IPS DF 4.7 (cell line): ENCODE results near the gene NR3C1.

ENCODE experiments used
- DNase-seq: peaks from one replicate; pipeline ENCODE4 v3.0.0-alpha.2; 2013; ENCODE audit warnings: low spot score; ENCODE audit errors: extremely low read depth

NR3C1 gene

DNA sequence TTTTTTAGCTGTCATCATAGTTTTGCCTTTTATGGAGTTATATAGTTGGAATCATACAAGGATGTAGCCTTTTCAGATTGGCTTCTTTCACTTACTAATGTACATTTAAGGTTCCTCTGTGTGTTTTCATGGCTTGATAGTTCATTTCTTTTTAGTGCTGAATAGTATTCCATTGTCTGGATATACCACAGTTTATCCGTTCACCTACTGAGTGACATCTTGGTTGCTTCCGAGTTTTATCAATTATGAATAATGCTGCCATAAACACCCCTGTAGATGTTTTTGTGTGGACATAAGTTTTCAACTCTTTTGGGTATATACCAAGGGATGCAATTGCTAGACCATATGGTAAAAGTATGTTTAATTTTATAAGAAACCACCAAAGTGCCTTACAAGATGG lies 136.3 kb downstream of the NR3C1 start:
- DNase-seq = no peak

DNA sequence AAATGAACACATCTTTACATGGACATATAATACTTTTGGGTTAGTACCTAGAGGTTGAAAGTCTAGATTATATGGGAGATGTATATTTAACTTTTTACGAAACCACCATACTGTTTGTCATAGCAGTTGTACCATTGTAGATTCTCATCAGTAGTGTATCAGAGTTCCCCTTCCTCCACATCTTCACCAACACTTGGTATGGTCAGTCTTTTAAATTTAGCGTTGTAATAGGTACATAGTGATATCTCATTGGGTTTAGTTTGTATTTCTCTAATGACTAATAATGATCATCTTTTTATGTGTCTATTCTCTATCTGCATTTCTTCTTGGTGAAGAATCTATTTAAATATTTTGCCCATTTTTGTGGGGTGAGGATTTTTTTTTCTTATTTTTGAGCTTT lies 137.5 kb downstream of the NR3C1 start:
- no peak for DNase-seq

DNA sequence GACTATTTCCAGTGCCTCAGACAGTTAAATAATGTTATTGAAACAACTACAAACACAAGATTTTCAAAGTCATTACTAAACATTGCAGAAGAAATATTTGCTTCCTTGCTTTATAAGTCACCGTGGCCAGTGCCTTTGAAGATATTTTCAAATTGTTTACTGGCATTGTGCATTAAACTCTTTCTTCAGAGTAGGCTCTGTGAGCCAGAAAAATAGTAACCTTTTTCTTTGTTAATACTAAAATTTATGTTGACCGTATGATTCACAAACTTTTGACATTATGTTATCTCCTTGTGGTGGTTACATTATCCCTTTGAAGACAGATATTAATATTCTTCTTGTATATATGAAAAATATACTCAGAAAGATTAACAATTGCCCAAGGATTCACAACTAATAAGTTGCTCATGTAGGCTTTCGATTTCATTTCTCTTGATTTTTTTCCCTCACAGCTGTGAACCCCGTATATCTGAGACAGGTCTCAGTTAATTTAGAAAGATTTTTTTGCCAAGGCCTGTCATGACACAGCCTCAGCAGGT lies 140.1 kb downstream of the NR3C1 start:
- DNase-seq = no peak

DNA sequence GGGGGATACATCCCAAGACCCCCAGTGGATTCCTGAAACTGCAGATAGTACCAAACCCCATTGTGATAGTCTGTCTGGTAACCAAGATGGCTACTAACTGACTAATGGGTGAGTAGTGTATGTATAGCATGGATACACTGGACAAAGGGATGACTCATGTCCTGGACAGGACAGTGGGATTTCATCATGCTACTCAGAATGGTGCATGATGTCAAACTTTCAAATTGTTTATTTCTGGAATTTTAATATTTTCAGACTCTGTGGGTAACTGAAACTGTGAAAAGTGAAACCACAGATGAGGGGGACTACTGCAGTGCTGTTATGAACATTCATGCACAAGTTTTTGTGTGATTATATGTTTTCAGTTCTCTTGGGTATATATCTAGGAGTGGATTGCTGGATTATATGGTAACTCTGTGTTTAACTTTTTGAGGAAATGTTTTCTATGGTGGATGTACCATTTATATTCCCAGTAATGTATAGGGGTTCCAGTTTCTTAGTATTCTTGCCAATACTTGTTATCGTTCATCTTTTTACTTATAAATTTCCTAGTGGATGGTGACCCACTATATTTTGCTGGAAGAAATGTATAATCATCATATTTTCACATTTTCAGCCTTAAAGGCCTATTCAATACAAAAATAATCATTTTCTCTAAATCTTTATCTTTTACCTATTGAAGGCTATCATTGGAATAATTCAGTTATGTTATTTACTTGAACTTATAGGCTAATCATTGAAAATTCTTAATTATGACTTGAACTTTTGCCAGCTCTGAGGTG lies 140.9 kb downstream of the NR3C1 start:
- DNase-seq = no peak

DNA sequence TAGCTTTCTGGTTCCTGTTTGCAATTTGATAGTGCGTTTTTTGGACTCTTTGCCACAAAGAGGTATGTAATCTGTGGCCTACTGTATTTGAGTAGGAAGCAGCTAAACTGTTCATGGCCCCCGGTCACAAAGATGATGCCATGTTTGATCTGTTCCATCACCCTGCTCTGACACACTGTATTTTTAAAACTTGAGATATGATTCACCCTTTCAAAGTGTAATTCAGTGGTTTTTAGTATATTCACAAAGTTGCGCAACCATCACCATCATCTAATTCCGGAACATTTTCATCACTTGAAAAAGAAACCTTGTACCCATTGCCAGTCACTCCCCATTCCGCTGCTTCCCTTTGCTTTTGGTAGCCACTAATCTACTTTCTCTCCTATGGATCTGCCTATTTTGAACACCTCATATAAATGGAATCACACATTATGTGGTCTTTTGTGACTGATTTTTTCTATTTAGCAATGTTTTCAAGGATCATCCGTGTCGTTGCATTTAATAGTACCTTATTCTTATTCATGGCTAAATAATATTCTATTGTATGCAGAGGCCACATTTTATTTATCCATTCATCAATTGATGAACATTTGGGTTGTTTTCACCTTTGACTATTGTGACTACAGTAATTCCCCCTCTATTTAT lies 141.6 kb downstream of the NR3C1 start:
- DNase-seq = no peak

DNA sequence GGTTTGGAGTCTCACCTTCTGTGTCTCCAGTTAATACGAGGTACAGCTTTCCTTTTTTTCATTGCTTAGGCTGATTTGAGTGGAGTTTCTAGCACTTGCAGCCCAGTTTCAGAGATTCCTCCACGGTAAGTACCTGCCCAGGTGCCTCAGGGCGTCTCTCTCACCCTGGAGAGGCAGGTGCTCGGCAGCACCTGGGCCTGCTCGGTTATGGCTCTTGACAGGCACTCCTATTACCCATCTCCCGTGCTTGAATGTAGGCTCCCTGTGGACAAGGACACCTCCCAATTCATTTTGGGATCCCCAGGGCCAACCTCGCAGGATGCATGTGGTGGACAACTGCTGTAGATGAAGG lies 144.3 kb downstream of the NR3C1 start:
- DNase-seq = no peak

DNA sequence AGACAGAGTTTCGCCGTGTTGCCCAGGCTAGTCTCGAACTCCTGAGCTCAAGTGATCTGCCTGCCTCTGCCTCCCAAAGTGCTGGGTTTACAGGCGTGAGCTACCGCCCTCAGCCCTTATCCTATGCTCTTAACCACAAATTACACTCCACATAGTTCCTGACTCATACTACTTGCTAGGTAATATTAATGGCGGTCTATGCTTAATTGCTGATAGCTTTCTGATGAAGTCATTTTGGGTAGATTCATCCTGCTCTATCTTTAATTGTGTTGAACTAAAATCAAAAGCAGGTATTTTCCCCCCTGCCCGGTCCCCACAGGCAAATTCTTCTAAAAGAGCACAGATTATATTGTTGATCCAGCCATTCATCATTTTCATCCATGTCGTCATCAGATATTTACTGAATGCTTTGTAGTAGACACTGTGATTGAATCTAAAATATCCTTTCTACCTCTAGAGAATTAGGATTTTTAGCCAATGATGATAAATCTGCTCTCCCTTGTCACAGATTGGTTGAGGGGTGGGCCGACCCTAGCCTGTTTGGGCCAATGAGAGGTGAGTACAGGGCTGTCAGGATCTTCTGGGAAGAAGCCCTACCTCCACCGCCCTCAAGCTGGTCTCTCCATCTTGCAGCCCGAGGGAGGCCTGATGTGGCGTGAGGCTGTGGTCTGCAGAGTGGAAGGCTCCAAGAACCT lies 144.8 kb downstream of the NR3C1 start:
- no peak for DNase-seq

DNA sequence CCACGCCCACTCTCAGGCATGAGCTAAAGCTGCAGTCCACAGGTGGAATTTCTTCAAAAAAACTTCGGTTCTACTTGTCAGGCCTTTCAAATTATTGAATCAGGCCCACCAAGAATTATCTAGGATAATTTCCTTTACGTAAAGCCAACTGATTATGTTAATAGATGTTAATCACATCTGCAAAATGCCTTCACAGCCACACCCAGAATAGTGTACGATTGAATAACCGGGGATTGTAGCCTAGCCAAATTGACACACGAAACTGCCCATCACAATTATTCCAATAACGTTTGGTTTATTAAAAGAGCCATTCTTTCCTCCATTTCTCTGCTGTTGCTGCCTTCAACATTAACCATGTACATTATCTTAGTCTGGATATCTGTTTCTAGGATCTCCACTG lies 148.7 kb downstream of the NR3C1 start:
- DNase-seq = no peak

DNA sequence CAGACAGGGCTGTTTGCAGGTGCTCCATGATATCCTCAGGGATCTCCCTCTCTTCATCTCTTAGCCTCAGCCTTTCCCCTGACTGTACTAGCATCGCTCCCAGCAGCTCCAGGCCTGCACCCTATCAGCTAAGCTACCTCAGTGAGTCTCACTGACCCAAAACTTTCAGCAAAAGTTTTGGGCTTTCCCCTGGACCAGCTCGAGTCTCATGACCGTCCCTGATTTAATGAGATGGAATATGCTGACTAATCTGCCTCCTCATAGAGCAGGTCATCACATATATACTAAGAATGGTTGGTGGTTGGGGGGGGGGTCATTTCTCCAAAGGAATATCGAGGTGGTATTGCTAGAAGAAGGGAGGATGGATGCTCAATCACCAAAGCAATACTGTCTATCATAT lies 151.5 kb downstream of the NR3C1 start:
- no peak for DNase-seq

DNA sequence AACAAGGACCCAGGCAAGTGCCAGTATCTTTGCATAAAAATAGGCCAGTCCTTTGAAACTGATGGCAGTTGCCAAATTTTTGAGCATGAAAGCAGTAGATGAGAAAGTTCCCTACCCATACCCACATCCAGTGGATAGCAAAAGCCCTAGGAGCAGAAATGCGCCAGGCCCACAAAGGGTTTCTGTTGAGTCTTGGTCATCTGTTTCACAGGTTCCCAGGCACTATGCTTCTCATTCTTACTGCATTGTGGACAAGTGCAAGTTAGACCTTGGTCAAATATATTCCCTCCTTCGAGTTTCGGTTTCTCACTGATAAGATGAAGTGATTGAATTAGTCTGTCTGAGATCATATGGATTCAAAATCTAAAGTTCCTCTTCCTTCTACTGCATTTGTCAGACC lies 152.3 kb downstream of the NR3C1 start:
- DNase-seq = no peak

DNA sequence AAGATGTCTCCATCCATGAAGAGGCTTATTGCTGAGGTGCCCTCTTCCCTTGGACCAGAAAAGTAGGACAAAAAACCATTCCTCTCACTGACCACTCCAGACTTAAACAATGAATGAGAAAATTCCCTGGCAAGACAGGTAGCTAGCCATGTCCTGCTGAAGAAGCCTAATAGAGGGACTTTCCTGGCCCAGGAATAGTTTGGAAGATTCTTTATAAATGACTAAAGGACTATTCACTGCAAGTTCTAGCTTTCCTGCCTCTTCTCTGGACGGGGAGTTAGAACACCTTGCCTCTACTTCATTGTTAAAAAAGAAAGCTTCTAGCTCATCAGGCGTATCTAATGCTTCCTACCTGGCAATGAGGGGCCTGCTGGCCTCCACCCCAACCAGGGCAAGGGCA lies 153.6 kb downstream of the NR3C1 start:
- no peak for DNase-seq

DNA sequence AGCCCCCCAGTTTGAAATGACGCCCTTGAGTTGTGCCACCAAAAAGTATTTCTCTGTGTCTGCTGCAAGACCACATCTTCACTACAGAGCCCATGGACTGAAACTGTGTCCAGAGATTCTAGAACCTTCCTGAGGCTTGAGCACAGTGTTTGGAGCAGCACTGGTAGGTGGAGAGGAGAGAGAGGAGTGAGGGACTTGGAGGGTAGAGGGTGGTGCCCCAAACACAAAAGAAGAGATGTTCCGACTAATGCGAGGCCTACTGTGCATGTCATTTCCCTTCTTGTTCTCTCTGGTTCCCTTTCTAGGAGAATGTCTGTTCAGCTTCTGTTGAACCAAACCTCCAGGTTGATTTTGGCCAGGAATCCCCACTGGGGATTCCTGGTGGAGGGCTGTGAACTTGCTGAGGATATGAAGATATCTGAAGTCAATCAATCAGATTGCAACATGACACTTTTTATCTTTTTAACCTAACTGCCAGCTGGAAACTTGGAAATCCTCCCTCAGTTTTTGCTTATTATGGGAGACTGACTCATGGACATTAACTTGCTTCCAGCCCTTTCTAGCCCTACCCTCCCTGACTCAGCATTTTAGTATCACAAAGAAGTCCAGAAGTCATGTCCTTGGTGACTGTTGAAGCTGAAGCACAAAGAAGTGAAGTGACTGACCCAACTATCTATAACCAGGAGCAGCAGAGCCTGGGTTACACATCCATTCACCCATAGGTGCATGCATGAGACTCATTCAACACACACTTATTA lies 154.5 kb downstream of the NR3C1 start:
- DNase-seq = no peak

DNA sequence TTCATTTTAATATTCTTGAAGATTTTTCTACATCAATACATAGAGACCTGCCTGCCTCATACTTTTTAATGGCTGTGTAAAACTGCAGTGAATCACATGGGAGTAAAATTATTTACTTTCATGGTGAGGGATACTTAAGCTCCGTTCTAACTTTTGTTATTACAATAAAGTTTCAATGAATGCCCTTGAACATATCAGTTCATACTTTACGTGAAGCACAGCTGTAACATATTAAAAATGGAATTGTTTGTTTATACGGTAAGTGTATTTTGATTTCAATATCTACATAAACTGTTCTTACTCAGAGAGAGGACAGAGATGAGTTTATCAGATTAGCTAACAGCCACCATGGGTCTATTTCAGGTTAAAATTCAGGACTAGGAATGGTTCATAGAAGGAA lies 155.1 kb downstream of the NR3C1 start:
- no peak for DNase-seq

DNA sequence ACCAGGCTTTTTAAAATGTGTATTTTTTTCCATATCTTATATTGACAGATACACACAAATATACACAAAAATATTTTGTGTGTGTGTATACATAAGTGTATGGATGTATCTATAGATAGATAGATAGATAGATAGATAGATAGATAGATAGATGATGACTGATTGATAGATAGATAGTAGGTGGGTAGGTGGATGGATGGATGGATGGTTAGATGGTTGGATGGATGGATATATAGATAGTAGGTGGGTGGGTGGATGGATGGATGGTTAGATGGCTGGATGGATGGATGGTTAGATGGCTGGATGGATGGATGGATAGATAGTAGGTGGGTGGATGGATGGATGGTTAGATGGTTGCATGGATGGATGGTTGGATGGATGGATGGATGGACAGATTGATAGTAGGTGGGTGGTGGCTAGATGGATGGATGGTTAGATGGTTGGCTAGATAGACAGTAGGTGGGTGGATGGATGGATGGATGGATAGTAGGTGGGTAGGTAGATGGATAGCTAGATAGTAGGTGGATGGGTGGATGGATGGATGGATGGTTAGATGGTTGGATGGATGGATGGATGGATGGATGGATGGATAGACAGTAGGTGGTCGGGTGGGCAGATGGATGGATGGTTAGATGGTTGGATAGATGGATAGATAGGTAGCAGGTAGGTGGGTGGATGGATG lies 156.2 kb downstream of the NR3C1 start:
- DNase-seq = no peak

DNA sequence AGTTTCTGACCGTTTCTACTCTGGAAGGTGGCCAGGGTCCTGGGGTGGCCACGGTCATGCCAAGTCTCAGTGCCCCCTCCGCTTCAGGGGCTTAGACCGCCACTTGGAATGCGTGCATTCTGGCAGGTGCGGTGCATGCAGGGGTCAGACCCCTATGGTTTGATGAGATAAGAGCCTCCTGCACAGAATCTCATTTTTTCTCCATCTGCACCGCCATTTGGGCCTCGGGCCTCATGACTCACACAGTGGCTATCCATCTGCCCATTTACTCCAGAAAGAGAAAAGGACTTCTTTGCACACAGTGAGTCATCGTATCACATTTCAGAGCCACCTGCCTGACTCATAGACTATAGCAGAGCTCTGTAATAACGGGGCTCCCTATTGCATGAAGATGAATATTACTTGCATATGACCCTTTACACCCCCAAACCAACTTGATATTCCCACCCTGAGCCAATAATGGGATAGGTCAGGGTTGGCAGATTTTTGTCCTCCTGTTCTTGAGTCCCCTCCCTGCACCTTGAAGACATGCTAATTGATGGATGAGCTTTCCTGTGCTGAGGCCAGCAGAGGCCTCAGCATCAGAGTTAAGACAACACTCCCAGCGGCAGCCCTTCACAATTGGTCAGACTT lies 157.4 kb downstream of the NR3C1 start:
- DNase-seq = no peak

DNA sequence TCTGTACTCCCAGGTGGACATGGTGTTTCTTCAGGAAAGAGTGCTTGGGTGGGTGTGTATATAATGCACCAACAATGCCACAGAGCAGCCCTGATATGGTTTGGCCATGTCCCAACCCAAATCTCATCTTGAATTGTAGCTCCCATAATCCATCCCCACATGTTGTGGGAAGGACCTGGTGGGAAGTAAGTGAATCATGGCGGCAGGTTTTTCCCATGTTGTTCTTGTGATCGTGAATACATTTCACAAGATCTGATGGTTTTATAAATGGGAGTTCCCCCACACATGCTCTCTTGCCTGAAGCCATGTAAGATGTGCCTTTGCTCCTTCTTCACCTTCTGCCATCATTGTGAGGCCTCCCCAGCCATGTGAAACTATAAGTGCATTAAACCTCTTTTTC lies 158.5 kb downstream of the NR3C1 start:
- no peak for DNase-seq

DNA sequence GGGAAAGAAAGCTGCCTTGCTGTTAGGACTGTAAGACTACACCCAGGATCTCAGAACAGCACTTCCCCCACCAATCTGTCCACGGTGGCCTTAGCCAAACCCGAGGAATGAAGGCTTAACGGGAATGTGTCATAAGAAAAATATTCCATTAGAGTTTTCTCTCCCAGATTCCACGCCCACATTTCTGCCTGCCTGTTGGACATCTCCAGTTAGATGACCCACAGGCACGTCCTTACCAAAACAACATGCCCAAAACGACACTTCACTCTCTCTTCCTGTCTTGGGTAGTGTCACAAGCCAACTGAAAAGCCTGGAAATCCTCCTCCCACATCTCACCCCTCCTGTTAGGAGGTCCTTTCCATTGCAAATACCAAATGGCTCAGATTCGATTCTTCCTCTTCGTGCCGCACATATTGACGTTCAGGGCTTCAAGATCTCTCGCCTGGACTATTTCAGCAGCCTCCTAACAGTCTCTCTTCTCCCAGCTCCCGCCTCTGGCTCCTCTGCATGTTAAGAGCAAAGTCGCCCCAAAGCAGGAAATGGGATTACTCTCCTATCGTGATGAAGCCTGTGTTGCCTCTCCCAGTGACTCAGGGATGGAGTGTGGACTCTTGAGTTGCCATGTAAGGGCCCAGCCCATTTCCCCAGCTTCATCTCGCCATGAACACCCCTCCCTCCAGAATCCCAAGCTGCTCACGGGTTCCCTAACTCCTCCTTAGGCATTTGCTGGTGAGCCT lies 159.3 kb downstream of the NR3C1 start:
- no peak for DNase-seq

DNA sequence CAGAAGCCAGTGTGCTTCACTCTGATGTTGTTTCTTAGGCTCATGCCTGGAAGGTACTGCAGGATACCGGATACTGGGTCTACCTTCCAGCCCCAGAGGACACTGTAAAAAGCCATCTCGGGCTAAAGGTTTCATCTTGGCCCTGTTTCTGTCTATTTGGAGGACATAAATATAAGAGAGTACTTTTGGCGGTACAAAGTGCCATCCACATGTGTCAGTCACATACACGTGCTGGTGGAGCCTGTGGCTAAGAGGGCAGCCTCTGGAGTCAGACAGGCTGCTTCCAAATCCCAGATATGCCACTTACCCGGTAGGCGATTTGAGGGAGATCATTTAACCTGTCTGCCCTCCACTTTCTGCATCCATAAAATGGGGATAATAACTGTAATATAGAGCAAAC lies 160.4 kb downstream of the NR3C1 start:
- no peak for DNase-seq

DNA sequence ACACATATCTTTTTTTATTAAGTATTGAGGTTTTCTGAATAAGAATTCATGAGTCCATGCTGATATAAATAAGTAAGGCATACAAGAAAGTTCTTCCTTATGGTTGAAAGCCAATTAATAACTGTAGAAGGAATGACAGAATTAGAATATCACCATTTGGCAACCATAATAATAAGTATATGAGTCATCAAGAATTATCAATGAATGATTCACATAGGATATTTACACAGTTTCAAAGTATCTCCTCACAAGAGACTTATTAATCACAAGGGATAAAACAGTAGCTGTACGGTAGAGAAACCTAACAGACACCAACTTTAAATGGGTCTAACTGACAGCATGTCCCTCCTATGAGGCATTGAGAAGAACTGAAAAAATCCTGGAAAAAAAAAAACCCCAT lies 161.6 kb downstream of the NR3C1 start:
- DNase-seq = no peak

DNA sequence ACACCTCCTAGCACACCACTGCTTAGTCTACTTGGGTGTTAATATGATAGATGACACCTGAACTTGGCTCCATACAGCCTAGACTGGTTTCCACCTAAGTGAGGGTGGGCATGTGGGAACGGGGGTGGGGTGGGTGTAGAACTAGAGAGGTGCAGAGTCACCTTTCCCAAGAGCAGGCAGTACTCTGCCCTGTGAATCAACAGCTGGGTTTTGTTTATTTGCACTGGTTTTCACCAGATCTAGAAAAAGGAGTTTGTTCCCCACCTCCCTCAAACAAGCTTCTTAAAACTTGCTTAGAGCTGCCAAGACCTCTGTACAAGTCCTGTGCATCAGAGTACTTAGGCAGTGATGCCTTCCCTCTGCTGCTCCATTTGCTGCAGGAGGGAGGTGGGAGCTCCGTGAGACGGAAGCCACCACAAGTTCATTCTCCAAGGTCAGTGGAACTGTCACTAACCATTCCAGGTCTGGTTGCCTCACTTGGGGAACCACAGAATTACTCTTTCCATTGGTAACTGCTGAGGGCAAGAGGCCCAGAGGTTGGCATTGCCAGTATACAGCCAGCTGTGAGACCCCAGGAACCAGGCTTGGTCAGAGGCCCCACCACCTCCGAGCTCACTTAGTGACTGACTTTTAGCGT lies 163.5 kb downstream of the NR3C1 start:
- no peak for DNase-seq
